Muscle layer of duodenum (tissue), 2 donors: ENCODE results near the gene LUC7L.
"Not testable (repeated sequence)": the region's sequence is repeated elsewhere in the genome, so short reads cannot be mapped to it uniquely, and the experiment has no call there.

Experiments
- H3K27ac ChIP-seq: one replicate; pipeline ENCODE4 v1.7.0; 2013; ENCODE audit warnings: mild to moderate bottlenecking, low read length
- H3K27me3 ChIP-seq: one replicate; pipeline ENCODE4 v1.7.0; 2013; ENCODE audit warnings: low read depth, mild to moderate bottlenecking, control low read depth, low read length
- H3K36me3 ChIP-seq, 2 donors: one replicate each; pipeline ENCODE4 v1.7.0; 2013; ENCODE audit warnings: low read length in 2 of 2, control low read depth in 1 of 2, mild to moderate bottlenecking in 1 of 2; ENCODE audit not compliant: insufficient read depth in 2 of 2, control insufficient read depth in 1 of 2
- H3K4me1 ChIP-seq, 2 donors: one replicate each; pipeline ENCODE4 v1.7.0; 2013; ENCODE audit warnings: low read length in 2 of 2, mild to moderate bottlenecking in 2 of 2, control low read depth in 1 of 2, moderate library complexity in 1 of 2; ENCODE audit not compliant: insufficient read depth in 2 of 2, control insufficient read depth in 1 of 2
- H3K4me3 ChIP-seq, 2 donors: one replicate each; pipeline ENCODE4 v1.7.0; 2013; ENCODE audit warnings: low read length in 2 of 2, low read depth in 1 of 2, mild to moderate bottlenecking in 1 of 2
- H3K9me3 ChIP-seq, 2 donors: one replicate each; pipeline ENCODE4 v1.7.0; 2013; ENCODE audit warnings: low read length in 2 of 2, control low read depth in 1 of 2, mild to moderate bottlenecking in 1 of 2; ENCODE audit not compliant: control insufficient read depth in 1 of 2
- donor health status: healthy.

LUC7L gene

DNA sequence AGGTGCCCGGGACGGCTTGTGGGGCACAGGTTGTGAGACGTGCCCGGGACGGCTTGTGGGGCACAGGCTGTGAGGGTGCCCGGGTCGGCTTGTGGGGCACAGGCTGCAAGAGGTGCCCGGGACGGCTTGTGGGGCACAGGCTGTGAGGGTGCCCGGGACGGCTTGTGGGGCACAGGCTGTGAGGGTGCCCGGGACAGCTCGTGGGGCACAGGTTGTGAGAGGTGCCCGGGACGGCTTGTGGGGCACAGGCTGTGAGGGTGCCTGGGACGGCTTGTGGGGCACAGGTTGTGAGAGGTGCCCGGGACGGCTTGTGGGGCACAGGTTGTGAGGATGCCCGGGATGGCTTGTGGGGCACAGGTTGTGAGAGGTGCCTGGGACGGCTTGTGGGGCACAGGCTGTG lies 69.0 kb downstream of the LUC7L start:
- H3K27me3 ChIP-seq, H3K27ac ChIP-seq, H3K4me1 ChIP-seq, H3K36me3 ChIP-seq, H3K4me3 ChIP-seq, H3K9me3 ChIP-seq: not testable (repeated sequence)

DNA sequence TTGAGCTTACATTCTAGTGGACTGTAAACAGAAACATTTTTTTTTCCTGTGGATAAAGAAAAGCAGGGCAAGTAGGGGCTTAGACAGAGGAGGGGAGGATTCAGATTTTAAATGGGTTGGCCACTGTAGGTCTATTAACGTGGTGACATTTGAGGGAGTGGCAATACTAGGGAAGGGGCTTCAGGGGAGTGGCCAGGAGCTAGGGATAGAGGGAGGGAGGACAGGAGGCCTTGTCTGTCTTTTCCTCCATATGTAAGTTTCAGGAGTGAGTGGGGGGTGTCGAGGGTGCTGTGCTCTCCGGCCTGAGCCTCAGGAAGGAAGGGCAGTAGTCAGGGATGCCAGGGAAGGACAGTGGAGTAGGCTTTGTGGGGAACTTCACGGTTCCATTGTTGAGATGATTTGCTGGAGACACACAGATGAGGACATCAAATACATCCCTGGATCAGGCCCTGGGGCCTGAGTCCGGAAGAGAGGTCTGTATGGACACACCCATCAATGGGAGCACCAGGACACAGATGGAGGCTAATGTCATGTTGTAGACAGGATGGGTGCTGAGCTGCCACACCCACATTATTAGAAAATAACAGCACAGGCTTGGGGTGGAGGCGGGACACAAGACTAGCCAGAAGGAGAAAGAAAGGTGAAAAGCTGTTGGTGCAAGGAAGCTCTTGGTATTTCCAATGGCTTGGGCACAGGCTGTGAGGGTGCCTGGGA lies 70.0 kb downstream of the LUC7L start:
- H3K9me3 ChIP-seq, result no peaks in the 10 kb centered on the region
- no peaks in the 10 kb centered on the region for H3K36me3 ChIP-seq

DNA sequence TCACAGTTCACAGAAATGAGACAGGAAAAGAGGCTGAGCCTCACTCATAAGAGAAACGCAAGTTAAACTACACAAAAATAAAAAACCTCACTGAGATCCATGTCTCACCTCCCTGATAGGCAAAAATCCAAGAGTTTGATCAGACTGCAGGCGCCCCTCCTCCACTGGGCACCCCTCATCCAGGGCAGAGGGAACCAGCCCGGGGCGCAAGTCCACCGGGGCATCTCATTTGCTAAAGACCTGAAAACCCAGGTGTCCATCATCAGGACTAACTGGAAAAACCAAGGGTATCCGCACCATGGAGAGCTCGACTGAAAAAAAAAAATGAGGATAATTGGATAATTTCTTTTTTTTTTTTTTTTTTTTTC lies 74.2 kb downstream of the LUC7L start:
- no peak overlapping the region for H3K27ac ChIP-seq
- H3K4me3 ChIP-seq, result peak overlapping the region; percentile 33 to 57
- H3K27me3 ChIP-seq, result peaks cover 8% of the 10 kb centered on the region
- H3K9me3 ChIP-seq, result no peaks in the 10 kb centered on the region
- peaks cover 0 to 10% of the 10 kb centered on the region in 2 donors for H3K4me1 ChIP-seq
- H3K36me3 ChIP-seq, result no peaks in the 10 kb centered on the region

More for the DNA sequence above, 70.0 kb downstream of the LUC7L start:
- no peak overlapping the region for H3K4me3 ChIP-seq
- H3K27me3 ChIP-seq, result peaks cover 8% of the 10 kb centered on the region
- peaks cover 0 to 8% of the 10 kb centered on the region in 2 donors for H3K4me1 ChIP-seq
- no peak overlapping the region for H3K27ac ChIP-seq

DNA sequence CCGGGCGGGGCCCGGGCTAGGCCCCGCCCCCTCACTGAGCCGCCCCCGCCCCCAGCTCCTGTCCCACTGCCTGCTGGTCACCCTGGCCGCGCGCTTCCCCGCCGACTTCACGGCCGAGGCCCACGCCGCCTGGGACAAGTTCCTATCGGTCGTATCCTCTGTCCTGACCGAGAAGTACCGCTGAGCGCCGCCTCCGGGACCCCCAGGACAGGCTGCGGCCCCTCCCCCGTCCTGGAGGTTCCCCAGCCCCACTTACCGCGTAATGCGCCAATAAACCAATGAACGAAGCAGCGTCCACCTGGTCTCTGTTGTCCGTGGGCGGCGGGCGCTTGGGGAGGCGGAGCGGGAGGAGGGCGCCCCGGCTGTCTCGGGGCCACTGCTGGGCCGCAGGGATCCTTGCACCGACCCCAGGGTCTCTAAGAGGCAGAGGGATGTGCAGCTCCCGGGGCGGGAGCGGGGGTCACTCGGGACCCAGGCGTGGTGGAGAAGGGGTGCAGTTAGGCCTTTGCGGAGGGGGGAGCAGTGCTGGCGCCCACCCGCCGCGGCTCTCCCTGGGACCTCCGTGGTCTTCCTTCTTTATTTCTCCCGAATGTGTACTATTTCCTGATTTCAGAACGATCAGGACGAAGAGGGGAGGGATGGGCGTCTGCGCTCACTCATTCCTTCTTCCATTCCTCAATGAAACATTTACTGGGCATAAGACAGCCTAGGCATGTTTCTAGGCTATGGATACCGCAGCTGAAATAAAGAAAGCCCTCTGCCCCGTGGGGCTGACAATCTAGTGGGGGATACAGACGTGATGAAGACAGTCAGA lies 74.8 kb downstream of the LUC7L start:
- peak overlapping the region; percentile 33 to 57 for H3K4me3 ChIP-seq
- H3K9me3 ChIP-seq, result no peaks in the 10 kb centered on the region
- no peak overlapping the region for H3K27ac ChIP-seq
- H3K27me3 ChIP-seq, result peaks cover 8% of the 10 kb centered on the region
- H3K36me3 ChIP-seq, result no peaks in the 10 kb centered on the region
- peaks cover 0 to 10% of the 10 kb centered on the region in 2 donors for H3K4me1 ChIP-seq

DNA sequence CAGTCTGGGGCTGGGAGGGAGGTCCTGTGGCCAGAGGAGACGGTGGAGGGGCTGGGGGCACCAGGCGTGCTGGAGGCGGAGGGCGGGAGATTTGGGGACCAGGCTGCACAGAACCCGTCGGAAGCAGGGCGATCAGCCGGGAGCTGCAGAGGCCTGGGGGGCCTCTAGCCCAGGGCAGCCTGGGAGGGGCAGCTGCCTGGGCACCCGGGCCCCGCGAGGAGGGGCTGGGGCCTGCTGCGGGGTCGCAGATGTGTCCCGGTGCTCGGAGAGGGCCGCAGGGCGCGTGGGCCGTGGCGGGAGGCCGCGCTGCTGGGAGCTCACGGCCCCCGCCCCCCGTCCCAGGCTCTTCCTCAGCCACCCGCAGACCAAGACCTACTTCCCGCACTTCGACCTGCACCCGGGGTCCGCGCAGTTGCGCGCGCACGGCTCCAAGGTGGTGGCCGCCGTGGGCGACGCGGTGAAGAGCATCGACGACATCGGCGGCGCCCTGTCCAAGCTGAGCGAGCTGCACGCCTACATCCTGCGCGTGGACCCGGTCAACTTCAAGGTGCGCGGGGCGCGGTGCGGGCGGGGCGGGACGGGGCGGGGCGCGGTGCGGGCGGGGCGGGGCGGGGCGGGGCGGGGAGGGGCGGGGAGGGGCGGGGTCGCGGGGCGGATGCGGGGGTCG lies 75.6 kb downstream of the LUC7L start:
- not testable (repeated sequence) for H3K27ac ChIP-seq, H3K4me1 ChIP-seq, H3K9me3 ChIP-seq, H3K4me3 ChIP-seq, H3K36me3 ChIP-seq, H3K27me3 ChIP-seq

DNA sequence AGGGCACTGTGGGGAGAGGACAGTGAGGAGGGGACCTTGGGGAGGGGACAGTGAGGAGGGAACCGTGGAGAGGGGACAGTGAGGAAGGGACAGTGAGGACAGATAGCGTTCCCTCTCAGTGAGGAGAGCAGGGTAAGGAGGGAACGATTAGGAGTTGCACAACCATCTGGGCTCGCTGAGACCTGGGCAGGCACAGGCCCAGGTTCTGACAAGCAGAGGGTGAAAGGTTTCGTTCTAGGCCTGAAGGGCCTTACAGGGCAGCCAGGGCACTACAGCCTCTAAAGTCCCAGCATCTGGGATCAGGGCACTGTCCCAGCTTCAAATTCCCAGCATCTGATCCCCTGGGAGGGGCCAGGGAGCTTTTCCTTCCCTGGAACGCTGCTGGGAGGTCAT lies 76.1 kb downstream of the LUC7L start:
- not testable (repeated sequence) for H3K27me3 ChIP-seq, H3K9me3 ChIP-seq, H3K36me3 ChIP-seq, H3K4me1 ChIP-seq, H3K4me3 ChIP-seq, H3K27ac ChIP-seq

DNA sequence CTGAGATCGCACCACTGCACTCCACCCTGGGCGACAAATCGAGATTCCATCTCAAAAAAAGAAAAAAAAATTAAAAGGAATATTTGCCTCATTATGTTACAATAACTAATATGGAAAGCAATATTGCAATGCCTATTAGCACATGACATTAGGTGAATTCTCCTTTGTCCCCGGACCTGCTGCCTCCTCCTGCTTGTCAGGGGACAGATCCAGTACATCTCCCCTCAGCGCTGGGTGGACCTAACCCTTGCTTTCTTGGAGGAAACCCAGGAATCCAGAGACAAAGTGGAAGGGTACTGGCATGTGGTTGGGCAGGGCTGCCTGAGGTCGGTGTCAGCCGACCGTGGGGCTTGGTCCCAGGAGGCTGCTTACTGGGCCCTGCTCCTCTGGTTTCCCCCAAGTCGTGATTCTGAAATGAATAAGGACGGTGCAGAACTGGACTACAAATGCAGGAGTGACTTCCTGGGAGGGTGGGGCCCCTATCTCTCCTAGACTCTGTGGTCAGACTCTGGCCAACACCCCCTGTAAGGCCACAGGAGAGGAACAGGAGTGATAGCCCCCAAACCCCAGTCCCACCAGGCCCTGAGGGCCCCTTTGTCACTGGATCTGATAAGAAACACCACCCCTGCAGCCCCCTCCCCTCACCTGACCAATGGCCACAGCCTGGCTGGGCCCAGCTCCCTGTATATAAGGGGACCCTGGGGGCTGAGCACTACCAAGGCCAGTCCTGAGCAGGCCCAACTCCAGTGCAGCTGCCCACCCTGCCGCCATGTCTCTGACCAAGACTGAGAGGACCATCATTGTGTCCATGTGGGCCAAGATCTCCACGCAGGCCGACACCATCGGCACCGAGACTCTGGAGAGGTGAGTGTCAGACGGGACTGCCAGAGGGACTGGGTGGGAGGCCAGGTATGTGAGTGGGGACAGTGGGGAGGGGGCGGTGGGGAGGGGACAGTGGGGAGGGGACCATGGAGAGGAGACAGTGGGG lies 76.8 kb downstream of the LUC7L start, which contains the start of gene HBZ:
Gene HBZ, plus strand, starts transcription at position 504 of the 988 bp plus-strand sequence. Its CDS starts 266 bp downstream, at position 770.
- H3K27ac ChIP-seq, result no peak within 1 kb of the TSS
- H3K27me3 ChIP-seq, result peaks cover 8% of the 10 kb centered on the region
- H3K4me3 ChIP-seq, result no peak within 1 kb of the TSS
- H3K9me3 ChIP-seq, result no peaks in the 10 kb centered on the region
- H3K4me1 ChIP-seq, result peaks cover 0 to 10% of the 10 kb centered on the region in 2 donors
- no peaks in the 10 kb centered on the region for H3K36me3 ChIP-seq

DNA sequence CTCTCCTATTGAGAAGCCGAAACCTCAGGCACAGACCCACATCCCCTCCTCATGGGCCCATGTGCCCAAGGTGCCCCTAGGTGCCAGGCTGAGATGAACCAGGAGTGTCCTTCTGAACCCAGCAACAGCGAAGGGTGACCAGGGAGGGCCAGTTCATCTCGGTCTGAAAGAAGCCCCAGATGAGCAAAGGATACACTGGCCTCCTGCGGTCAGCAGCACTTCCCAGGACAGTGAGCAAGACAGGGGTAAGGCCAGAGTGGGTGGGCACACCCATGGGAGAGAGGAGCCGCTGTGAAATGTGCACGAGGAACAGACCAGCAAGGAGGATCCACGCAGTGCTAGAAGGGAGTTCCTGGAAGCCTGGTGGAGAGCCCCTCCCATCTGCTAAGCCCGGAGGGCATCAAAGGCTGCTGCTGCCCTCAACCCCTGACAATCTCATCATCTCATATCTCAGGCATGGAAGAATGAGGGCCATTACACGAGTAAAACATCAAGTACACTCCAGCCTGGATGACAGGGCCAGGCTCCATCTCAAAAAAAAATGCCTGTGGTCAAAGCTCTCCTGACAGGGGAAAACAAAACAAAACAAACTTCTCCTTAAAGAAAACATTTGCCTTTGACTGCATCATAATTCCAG lies 80.1 kb downstream of the LUC7L start:
- no peaks in the 10 kb centered on the region for H3K4me1 ChIP-seq
- no peak overlapping the region for H3K27ac ChIP-seq
- H3K9me3 ChIP-seq, result no peaks in the 10 kb centered on the region
- H3K36me3 ChIP-seq, result no peaks in the 10 kb centered on the region
- no peak overlapping the region for H3K4me3 ChIP-seq
- no peaks in the 10 kb centered on the region for H3K27me3 ChIP-seq

DNA sequence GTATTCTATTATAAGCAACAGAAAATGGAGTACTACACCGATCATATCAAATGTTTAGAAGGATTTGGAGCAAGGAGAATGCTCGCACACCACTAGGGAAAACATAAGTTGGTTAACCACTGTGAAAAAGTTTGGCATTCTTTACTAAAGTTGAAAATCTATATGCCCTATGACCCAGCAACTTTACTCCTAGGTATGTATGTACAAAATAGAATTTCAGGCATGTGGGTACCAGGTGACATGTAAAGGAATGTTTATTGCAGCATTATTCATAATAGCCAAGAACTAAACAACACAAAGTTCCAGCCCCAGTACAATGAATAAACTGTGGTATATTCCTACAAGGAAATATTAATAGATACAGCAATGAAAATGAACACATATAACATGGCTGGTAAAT lies 82.6 kb downstream of the LUC7L start:
- no peaks in the 10 kb centered on the region for H3K9me3 ChIP-seq
- no peaks in the 10 kb centered on the region for H3K27me3 ChIP-seq
- no peaks in the 10 kb centered on the region for H3K36me3 ChIP-seq
- no peak overlapping the region for H3K27ac ChIP-seq
- H3K4me1 ChIP-seq, result no peaks in the 10 kb centered on the region
- no peak overlapping the region for H3K4me3 ChIP-seq

DNA sequence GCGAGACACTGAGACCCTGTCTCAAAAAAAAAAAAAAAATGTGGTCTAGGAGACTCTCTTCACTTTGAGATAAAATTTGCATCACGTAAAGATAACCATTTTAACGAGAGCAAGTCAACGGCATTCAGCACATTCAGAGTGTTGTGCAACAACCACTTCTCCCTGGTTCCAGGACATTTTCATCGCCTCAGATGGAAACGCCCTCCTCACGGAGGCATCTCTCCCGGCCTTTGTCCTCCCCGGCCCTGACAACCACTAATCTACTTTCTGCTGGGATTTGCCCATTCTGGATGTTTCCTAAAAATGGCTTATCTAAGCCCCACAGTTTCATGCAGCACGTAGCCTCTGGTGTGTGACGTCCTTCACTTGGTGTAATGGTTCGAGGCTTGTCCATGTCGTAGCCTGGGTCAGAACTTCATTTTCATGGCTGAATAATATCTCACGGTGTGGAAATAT lies 84.4 kb downstream of the LUC7L start:
- Histone ChIP-seq H3K27me3 (no peaks in the 10 kb centered on the region), H3K27ac (no peak overlapping the region), H3K4me1 (no peaks in the 10 kb centered on the region), H3K9me3 (no peaks in the 10 kb centered on the region), H3K4me3 (no peak overlapping the region), H3K36me3 (no peaks in the 10 kb centered on the region)
